Left hindlimb (tissue), 1 donor: ENCODE data around the gene SPO11.

Experiments used
- DNase-seq: peaks from one replicate; pipeline ENCODE4 v3.0.0-alpha.2; 2018

The SPO11 gene

GRCh38 chr20:57392512-57393271, 63.1 kb downstream of the SPO11 start:
- no peak for DNase-seq
